Measurements from ENCODE around the gene CCDC15.

DNA sequence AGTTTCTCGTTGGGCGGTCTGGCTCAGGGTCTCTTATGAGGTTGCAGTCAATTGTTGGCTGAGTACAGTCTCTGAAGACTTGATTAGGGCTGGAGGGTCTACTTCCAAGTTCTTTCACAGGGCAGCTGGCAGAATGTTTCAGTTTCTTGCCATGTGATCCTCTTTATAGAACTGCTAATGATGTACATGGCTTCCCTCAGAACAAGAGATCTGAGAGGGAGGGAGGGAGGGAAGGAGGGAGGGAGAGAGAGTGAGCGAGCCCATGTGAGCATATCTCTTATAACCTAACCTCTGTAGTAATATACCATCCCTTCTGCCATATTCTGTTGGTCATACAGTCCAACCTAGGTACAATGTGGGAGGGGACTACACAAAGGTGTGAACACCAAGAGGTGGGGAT, 2.7 kb upstream of the CCDC15 start:
- TF ChIP-seq, protein P1, sequence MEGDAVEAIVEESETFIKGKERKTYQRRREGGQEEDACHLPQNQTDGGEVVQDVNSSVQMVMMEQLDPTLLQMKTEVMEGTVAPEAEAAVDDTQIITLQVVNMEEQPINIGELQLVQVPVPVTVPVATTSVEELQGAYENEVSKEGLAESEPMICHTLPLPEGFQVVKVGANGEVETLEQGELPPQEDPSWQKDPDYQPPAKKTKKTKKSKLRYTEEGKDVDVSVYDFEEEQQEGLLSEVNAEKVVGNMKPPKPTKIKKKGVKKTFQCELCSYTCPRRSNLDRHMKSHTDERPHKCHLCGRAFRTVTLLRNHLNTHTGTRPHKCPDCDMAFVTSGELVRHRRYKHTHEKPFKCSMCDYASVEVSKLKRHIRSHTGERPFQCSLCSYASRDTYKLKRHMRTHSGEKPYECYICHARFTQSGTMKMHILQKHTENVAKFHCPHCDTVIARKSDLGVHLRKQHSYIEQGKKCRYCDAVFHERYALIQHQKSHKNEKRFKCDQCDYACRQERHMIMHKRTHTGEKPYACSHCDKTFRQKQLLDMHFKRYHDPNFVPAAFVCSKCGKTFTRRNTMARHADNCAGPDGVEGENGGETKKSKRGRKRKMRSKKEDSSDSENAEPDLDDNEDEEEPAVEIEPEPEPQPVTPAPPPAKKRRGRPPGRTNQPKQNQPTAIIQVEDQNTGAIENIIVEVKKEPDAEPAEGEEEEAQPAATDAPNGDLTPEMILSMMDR (IDR thresholded peaks at IDR 0.05) = no peak
- TF ChIP-seq POLR2A (IDR thresholded peaks at IDR 0.05) = no peak

Data from body of pancreas (tissue), 4 donors.